Fibroblast of lung (primary cell): Measurements from ENCODE around the gene VPS72. TPM values are rescaled to one million over a fixed set of nuclear protein-coding genes. Genes with fewer than 3 reads are reported as not detected.

ENCODE experiments used
- DNase-seq, 2 donors: peaks; one replicate each; pipeline versions ENCODE4 v3.0.0 to v3.0.0-alpha.2; 2010; ENCODE audit warnings: low read depth in 2 of 2
- H2AFZ ChIP-seq: 2 replicates; pipeline ENCODE4 v1.5.1; 2012; ENCODE audit warnings: low read length, control low read depth, inconsistent platforms
- H3K27ac ChIP-seq: 2 replicates; pipeline ENCODE4 v1.5.1; 2011; ENCODE audit warnings: low read length, control low read depth; ENCODE audit not compliant: insufficient read depth
- H3K27me3 ChIP-seq: 2 replicates; pipeline ENCODE4 v1.5.1; 2011; ENCODE audit warnings: mild to moderate bottlenecking, low read length; ENCODE audit not compliant: control insufficient read depth, insufficient read depth
- H3K36me3 ChIP-seq: 2 replicates; pipeline ENCODE4 v1.5.1; 2011; ENCODE audit warnings: low read length; ENCODE audit not compliant: control insufficient read depth, insufficient read depth
- H3K4me1 ChIP-seq: 2 replicates; pipeline ENCODE4 v1.5.1; 2011; ENCODE audit warnings: low read length; ENCODE audit not compliant: control insufficient read depth, insufficient read depth; ENCODE audit errors: extremely low read depth
- H3K4me2 ChIP-seq: 2 replicates; pipeline ENCODE4 v1.5.1; 2011; ENCODE audit warnings: low read length, control low read depth; ENCODE audit not compliant: insufficient read depth; ENCODE audit errors: extremely low read depth
- H3K4me3 ChIP-seq, 4 experiments: fragments of 200-600 bp in 1 of 4; sonication (generic) in 1 of 4; replicated peaks in 1 of 4; 2 replicates each; pipeline ENCODE4 v1.5.1; 2011 to 2016; ENCODE audit warnings: low read length in 4 of 4, low read depth in 3 of 4, mild to moderate bottlenecking in 3 of 4, control low read depth in 2 of 4, inconsistent platforms in 1 of 4, mixed read lengths in 1 of 4; ENCODE audit not compliant: insufficient read depth in 1 of 4; ENCODE audit errors: control extremely low read depth in 1 of 4
- H3K79me2 ChIP-seq: 2 replicates; pipeline ENCODE4 v1.5.1; 2012; ENCODE audit warnings: mild to moderate bottlenecking, low read length, inconsistent platforms; ENCODE audit not compliant: control insufficient read depth, insufficient read depth
- H3K9ac ChIP-seq: 2 replicates; pipeline ENCODE4 v1.5.1; 2011; ENCODE audit warnings: mild to moderate bottlenecking, low read length, control low read depth; ENCODE audit not compliant: insufficient read depth
- H3K9me3 ChIP-seq: 2 replicates; pipeline ENCODE4 v1.5.1; 2012; ENCODE audit warnings: low read depth, low read length; ENCODE audit not compliant: control insufficient read depth, insufficient read depth
- H4K20me1 ChIP-seq: 2 replicates; pipeline ENCODE4 v1.5.1; 2011; ENCODE audit warnings: low read length; ENCODE audit not compliant: control insufficient read depth, insufficient read depth; ENCODE audit errors: extremely low read depth
- EZH2 ChIP-seq: IDR thresholded peaks from 2 replicates; pipeline ENCODE4 v1.5.1; 2012; ENCODE audit warnings: low read length, control low read depth, mild to moderate bottlenecking; ENCODE audit errors: missing control alignments
- polyA plus RNA-seq, 2 donors: library from polyadenylated mRNA; depleted of rRNA in 1 of 2; stranded (reverse) in 1 of 2; unstranded in 1 of 2; fragments of >200 nt; gene quantifications; 2 replicates each; pipeline ENCODE4 v1.2.1, GENCODE V29; 2011 to 2012; ENCODE audit warnings: missing spikeins in 1 of 2
- total RNA-seq: library from RNA; depleted of rRNA; stranded (reverse); fragments of >200 nt; gene quantifications from 2 replicates; pipeline ENCODE4 v1.2.1, GENCODE V29; 2014
- TF ChIP-seq, protein P1 (sequence below), 2 donors: IDR thresholded peaks in 1 of 2; conservative IDR thresholded peaks in 1 of 2; 1 replicate in 1 of 2; 2 replicates in 1 of 2; pipeline ENCODE4 v1.5.1; 2011 to 2012; ENCODE audit warnings: low read length in 2 of 2, control low read depth in 1 of 2, inconsistent platforms in 1 of 2, low read depth in 1 of 2, mild to moderate bottlenecking in 1 of 2

VPS72 gene
- total and polyA plus RNA-seq, 2 donors (not counting 1 experiment from before 2014, with no cell fraction given), result 42.9 to 43.8 TPM

DNA sequence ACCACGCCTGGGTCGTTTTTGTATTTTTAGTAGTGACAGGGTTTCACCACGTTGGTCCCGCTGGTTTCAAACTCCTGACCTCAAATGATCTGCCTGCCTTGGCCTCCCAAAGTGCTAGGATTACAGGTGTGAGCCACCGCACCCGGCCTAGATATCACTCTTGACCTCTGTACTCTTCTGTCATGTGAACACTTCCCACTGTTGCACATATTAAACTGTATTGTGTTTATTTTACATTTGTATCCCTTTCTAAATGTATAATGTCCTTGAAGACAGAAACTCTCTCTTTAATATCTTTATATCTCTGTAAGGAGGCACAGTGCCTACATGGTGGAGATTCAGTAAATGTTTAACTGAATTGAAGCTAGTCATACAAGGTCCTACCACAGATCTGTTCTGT is 45.2 kb upstream of the VPS72 start:
- peaks cover 16% of the 10 kb centered on the region for H3K4me1 ChIP-seq
- no peak overlapping the region for H3K4me2 ChIP-seq
- DNase-seq, result no peak
- H2AFZ ChIP-seq, result no peak overlapping the region
- H3K9ac ChIP-seq, result no peak overlapping the region
- H3K9me3 ChIP-seq, result no peaks in the 10 kb centered on the region
- no peak overlapping the region for H3K27ac ChIP-seq
- no peak overlapping the region for H3K4me3 ChIP-seq
- no peaks in the 10 kb centered on the region for H4K20me1 ChIP-seq
- TF ChIP-seq EZH2, result no peak
- TF ChIP-seq, protein P1, sequence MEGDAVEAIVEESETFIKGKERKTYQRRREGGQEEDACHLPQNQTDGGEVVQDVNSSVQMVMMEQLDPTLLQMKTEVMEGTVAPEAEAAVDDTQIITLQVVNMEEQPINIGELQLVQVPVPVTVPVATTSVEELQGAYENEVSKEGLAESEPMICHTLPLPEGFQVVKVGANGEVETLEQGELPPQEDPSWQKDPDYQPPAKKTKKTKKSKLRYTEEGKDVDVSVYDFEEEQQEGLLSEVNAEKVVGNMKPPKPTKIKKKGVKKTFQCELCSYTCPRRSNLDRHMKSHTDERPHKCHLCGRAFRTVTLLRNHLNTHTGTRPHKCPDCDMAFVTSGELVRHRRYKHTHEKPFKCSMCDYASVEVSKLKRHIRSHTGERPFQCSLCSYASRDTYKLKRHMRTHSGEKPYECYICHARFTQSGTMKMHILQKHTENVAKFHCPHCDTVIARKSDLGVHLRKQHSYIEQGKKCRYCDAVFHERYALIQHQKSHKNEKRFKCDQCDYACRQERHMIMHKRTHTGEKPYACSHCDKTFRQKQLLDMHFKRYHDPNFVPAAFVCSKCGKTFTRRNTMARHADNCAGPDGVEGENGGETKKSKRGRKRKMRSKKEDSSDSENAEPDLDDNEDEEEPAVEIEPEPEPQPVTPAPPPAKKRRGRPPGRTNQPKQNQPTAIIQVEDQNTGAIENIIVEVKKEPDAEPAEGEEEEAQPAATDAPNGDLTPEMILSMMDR (conservative IDR thresholded peaks at IDR 0.05 in 1 of 2, IDR thresholded peaks at IDR 0.05 in 1 of 2; ENCODE audit: low read depth in 1 of 2, low read length in 2 of 2), result no peak
- no peaks in the 10 kb centered on the region for H3K27me3 ChIP-seq
- H3K79me2 ChIP-seq, result peaks cover 3% of the 10 kb centered on the region
- H3K36me3 ChIP-seq, result peaks cover 25% of the 10 kb centered on the region

DNA sequence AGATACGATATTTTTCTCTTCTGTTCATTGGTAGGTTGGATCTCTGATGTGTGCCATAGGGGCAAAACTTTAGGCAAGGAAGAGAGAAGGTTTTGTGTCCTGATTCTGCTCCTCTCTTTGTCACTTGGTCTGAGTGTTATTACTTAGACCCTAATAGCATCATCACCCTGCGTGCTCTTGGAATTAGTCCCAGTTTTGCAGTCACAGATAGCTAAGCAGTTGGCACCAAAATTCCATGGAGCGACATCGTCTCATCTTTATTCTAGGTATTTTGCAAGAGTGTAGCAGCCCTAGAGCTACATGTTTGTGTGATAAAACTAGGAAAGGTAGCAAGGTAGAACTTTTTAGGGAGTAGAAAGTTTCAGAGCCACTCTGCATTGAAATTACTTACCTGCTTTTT is 32.1 kb upstream of the VPS72 start:
- Histone ChIP-seq H3K4me3 (no peak overlapping the region), H2AFZ (no peak overlapping the region), H3K79me2 (peaks cover 72% of the 10 kb centered on the region), H3K27ac (no peak overlapping the region), H4K20me1 (no peaks in the 10 kb centered on the region), H3K27me3 (no peaks in the 10 kb centered on the region), H3K36me3 (peaks cover 3% of the 10 kb centered on the region), H3K4me2 (no peak overlapping the region), H3K9ac (no peak overlapping the region), H3K9me3 (no peaks in the 10 kb centered on the region), H3K4me1 (no peaks in the 10 kb centered on the region)
- DNase-seq, result peak in 1 of 2 donors; percentile 14
- TF ChIP-seq EZH2, result no peak
- TF ChIP-seq, protein P1 (conservative IDR thresholded peaks at IDR 0.05 in 1 of 2, IDR thresholded peaks at IDR 0.05 in 1 of 2; ENCODE audit: low read depth in 1 of 2, low read length in 2 of 2), result no peak

DNA sequence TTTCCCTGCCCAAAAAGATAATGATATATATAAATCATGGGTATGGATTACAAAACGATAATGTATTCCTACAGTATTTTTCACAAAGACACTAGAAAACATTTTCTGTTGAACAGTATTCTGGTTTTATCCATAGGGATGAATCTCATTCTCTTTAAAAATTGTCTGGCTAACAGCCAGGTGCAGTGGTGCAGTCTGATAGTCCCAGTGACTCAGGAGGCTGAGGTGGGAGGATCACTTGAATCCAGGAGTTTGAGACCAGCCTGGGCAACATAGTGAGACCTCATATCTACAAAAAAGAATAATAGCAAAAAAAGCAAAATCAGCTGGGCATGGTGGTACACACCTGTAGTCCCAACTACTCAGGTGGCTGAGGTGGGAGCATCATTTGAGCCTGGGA is 31.6 kb upstream of the VPS72 start:
- no peak overlapping the region for H3K9ac ChIP-seq
- H3K79me2 ChIP-seq, result peaks cover 76% of the 10 kb centered on the region
- no peak overlapping the region for H3K4me2 ChIP-seq
- H3K4me1 ChIP-seq, result no peaks in the 10 kb centered on the region
- TF ChIP-seq, protein P1 (conservative IDR thresholded peaks at IDR 0.05 in 1 of 2, IDR thresholded peaks at IDR 0.05 in 1 of 2; ENCODE audit: low read depth in 1 of 2, low read length in 2 of 2), result no peak
- no peak for TF ChIP-seq EZH2
- H4K20me1 ChIP-seq, result no peaks in the 10 kb centered on the region
- H3K27me3 ChIP-seq, result no peaks in the 10 kb centered on the region
- H3K27ac ChIP-seq, result no peak overlapping the region
- H3K4me3 ChIP-seq, result no peak overlapping the region
- no peak for DNase-seq
- peaks cover 3% of the 10 kb centered on the region for H3K36me3 ChIP-seq
- no peak overlapping the region for H2AFZ ChIP-seq
- H3K9me3 ChIP-seq, result no peaks in the 10 kb centered on the region
